H9 (cell line): Measurements from ENCODE around the gene OXTR. TPM values are rescaled to one million over a fixed set of nuclear protein-coding genes. Genes with fewer than 3 reads are reported as not detected.

Experiments
- DNase-seq: peaks from one replicate; pipeline ENCODE4 v3.0.0-alpha.2; 2017
- H2AFZ ChIP-seq: one replicate; pipeline ENCODE4 v1.6.1; 2013; ENCODE audit warnings: mild to moderate bottlenecking, low read length, control low read depth, moderate library complexity
- H2AK5ac ChIP-seq: 2 replicates; pipeline ENCODE4 v1.6.1; 2013; ENCODE audit warnings: low read length, control low read depth, mixed read lengths; ENCODE audit not compliant: insufficient read length
- H2BK120ac ChIP-seq: one replicate; pipeline ENCODE4 v1.6.1; 2013; ENCODE audit warnings: low read depth, mild to moderate bottlenecking, low read length, control low read depth, inconsistent platforms; ENCODE audit not compliant: poor library complexity, severe bottlenecking
- H2BK12ac ChIP-seq: 2 replicates; pipeline ENCODE4 v1.6.1; 2013; ENCODE audit warnings: low read length, control low read depth, mixed read lengths, low read depth; ENCODE audit not compliant: insufficient read length
- H2BK15ac ChIP-seq: 2 replicates; pipeline ENCODE4 v1.6.1; 2013; ENCODE audit warnings: low read depth, low read length, control low read depth
- H2BK20ac ChIP-seq: one replicate; pipeline ENCODE4 v1.6.1; 2013; ENCODE audit warnings: low read depth, mild to moderate bottlenecking, low read length, control low read depth, inconsistent platforms; ENCODE audit not compliant: poor library complexity, severe bottlenecking
- H2BK5ac ChIP-seq: 2 replicates; pipeline ENCODE4 v1.6.1; 2013; ENCODE audit warnings: low read length, control low read depth, mixed read lengths; ENCODE audit not compliant: insufficient read length
- H3K14ac ChIP-seq: 2 replicates; pipeline ENCODE4 v1.6.1; 2013; ENCODE audit warnings: low read length, control low read depth; ENCODE audit not compliant: insufficient read depth
- H3K18ac ChIP-seq: 2 replicates; pipeline ENCODE4 v1.6.1; 2013; ENCODE audit warnings: low read depth, mild to moderate bottlenecking, mixed read lengths, low read length, control low read depth; ENCODE audit not compliant: insufficient read length
- H3K23ac ChIP-seq: 2 replicates; pipeline ENCODE4 v1.6.1; 2013; ENCODE audit warnings: low read length, control low read depth, mixed read lengths, low read depth; ENCODE audit not compliant: insufficient read length
- H3K23me2 ChIP-seq: 2 replicates; pipeline ENCODE4 v1.6.1; 2013; ENCODE audit warnings: low read depth, mild to moderate bottlenecking, mixed read lengths, low read length, control low read depth; ENCODE audit not compliant: insufficient read length, poor library complexity, severe bottlenecking
- H3K27ac ChIP-seq: 2 replicates; pipeline ENCODE4 v1.5.1; 2013; ENCODE audit warnings: low read length, control low read depth, mixed read lengths, low read depth; ENCODE audit not compliant: insufficient read length
- H3K27me3 ChIP-seq: 2 replicates; pipeline ENCODE4 v1.6.1; 2013; ENCODE audit warnings: low read length, control low read depth, inconsistent platforms; ENCODE audit not compliant: insufficient read depth
- H3K4ac ChIP-seq: 2 replicates; pipeline ENCODE4 v1.6.1; 2013; ENCODE audit warnings: low read depth, mild to moderate bottlenecking, control low read depth, inconsistent platforms, low read length, moderate library complexity
- H3K4me1 ChIP-seq: 2 replicates; pipeline ENCODE4 v1.6.1; 2013; ENCODE audit warnings: low read length, control low read depth, inconsistent platforms; ENCODE audit not compliant: insufficient read depth
- H3K4me2 ChIP-seq: 2 replicates; pipeline ENCODE4 v1.6.1; 2013; ENCODE audit warnings: low read length, control low read depth, mixed read lengths; ENCODE audit not compliant: insufficient read length, insufficient read depth
- H3K56ac ChIP-seq: 2 replicates; pipeline ENCODE4 v1.6.1; 2013; ENCODE audit warnings: low read depth, mild to moderate bottlenecking, mixed read lengths, low read length, control low read depth; ENCODE audit not compliant: insufficient read length
- H3K79me1 ChIP-seq: 2 replicates; pipeline ENCODE4 v1.6.1; 2013; ENCODE audit warnings: low read depth, mild to moderate bottlenecking, moderate library complexity, low read length, control low read depth, inconsistent platforms; ENCODE audit not compliant: insufficient read depth, poor library complexity, severe bottlenecking
- H3K79me2 ChIP-seq: 2 replicates; pipeline ENCODE4 v1.6.1; 2013; ENCODE audit warnings: low read length, control low read depth, inconsistent platforms; ENCODE audit not compliant: insufficient read depth
- H3K9ac ChIP-seq: 2 replicates; pipeline ENCODE4 v1.6.1; 2013; ENCODE audit warnings: low read length, control low read depth, mixed read lengths; ENCODE audit not compliant: insufficient read length; ENCODE audit errors: extremely low read depth
- H3K9me3 ChIP-seq: one replicate; pipeline ENCODE4 v1.6.1; 2013; ENCODE audit warnings: low read depth, low read length, inconsistent platforms; ENCODE audit not compliant: control insufficient read depth
- H3T11ph ChIP-seq: one replicate; pipeline ENCODE4 v1.6.1; 2013; ENCODE audit warnings: mild to moderate bottlenecking, low read length, control low read depth, inconsistent platforms
- H4K20me1 ChIP-seq: one replicate; pipeline ENCODE4 v1.6.1; 2013; ENCODE audit not compliant: control insufficient read depth, insufficient read length, insufficient read depth
- H4K5ac ChIP-seq: 2 replicates; pipeline ENCODE4 v1.6.1; 2013; ENCODE audit warnings: low read depth, mild to moderate bottlenecking, mixed read lengths, low read length, control low read depth; ENCODE audit not compliant: insufficient read length
- H4K8ac ChIP-seq: replicated peaks from 2 replicates; pipeline ENCODE4 v1.6.1; 2013; ENCODE audit warnings: low read length, control low read depth, mixed read lengths, low read depth; ENCODE audit not compliant: insufficient read length
- H4K91ac ChIP-seq: 2 replicates; pipeline ENCODE4 v1.6.1; 2013; ENCODE audit warnings: low read depth, mild to moderate bottlenecking, moderate library complexity, mixed read lengths, low read length, control low read depth; ENCODE audit not compliant: insufficient read length
- H3K27ac Mint-ChIP-seq, 3 experiments: 2 replicates in 2 of 3; 3 replicates in 1 of 3; pipeline ENCODE4 v1.8.0; 2020 to 2021; ENCODE audit warnings: mixed read lengths in 3 of 3, mild to moderate bottlenecking in 1 of 3, moderate library complexity in 1 of 3
- H3K27me3 Mint-ChIP-seq: 2 replicates; pipeline ENCODE4 v1.8.0; 2021; ENCODE audit warnings: low read depth, mild to moderate bottlenecking, moderate library complexity, mixed read lengths
- H3K36me3 Mint-ChIP-seq, 3 experiments: 2 replicates in 2 of 3; 3 replicates in 1 of 3; pipeline ENCODE4 v1.8.0; 2020 to 2021; ENCODE audit warnings: low read depth in 3 of 3, mixed read lengths in 3 of 3; ENCODE audit not compliant: insufficient read depth in 1 of 3
- H3K4me1 Mint-ChIP-seq, 2 experiments: 2 replicates each; pipeline ENCODE4 v1.8.0; 2020; ENCODE audit warnings: mixed read lengths in 2 of 2
- H3K4me3 Mint-ChIP-seq, 2 experiments: 2 replicates in 1 of 2; 3 replicates in 1 of 2; pipeline ENCODE4 v1.8.0; 2020 to 2021; ENCODE audit warnings: mild to moderate bottlenecking in 2 of 2, mixed read lengths in 2 of 2, moderate library complexity in 1 of 2
- H3K9me3 Mint-ChIP-seq, 2 experiments: 2 replicates in 1 of 2; 3 replicates in 1 of 2; pipeline ENCODE4 v1.8.0; 2020; ENCODE audit warnings: mild to moderate bottlenecking in 2 of 2, mixed read lengths in 2 of 2, moderate library complexity in 1 of 2
- CTCF ChIP-seq: fragments of 200-600 bp; sonication (generic); conservative IDR thresholded peaks from 3 replicates; pipeline ENCODE4 v1.8.0; 2021; ENCODE audit warnings: antibody characterized with exemption, mild to moderate bottlenecking
- WGBS: extraction: QIAGEN DNeasy Blood & Tissue Kit; methylation state at CpG from one replicate; pipeline ENCODE4 v1.1.7; 2013; ENCODE audit warnings: missing lambda C conversion rate, low lambda C conversion rate, mixed read lengths; ENCODE audit not compliant: insufficient read length; ENCODE audit errors: extremely low coverage; 5-methylcytosine and 5-hydroxymethylcytosine counted together
- total RNA-seq: library from RNA; stranded (reverse); gene quantifications from 2 replicates; pipeline ENCODE4 v1.2.1, GENCODE V29; 2021

OXTR gene
- total RNA-seq, 1 experiment from 2014 or later: 1.7 TPM

- Histone ChIP-seq H3K27ac (no peak overlapping the region), H2BK5ac (no peak overlapping the region), H3K27me3 (no peaks in the 10 kb centered on the region), H3K4me1 (no peaks in the 10 kb centered on the region), H2BK120ac (no peak overlapping the region), H3K9ac (no peak overlapping the region), H3K23me2 (no peaks in the 10 kb centered on the region), H3K4me2 (no peak overlapping the region), H4K20me1 (no peaks in the 10 kb centered on the region), H4K5ac (no peak overlapping the region), H3T11ph (no peak overlapping the region), H3K23ac (no peak overlapping the region), H2BK20ac (no peak overlapping the region), H3K14ac (no peak overlapping the region), H2AFZ (no peak overlapping the region), H2BK12ac (no peak overlapping the region), H2AK5ac (no peak overlapping the region), H4K8ac (no peak overlapping the region), H3K9me3 (no peaks in the 10 kb centered on the region), H3K79me2 (no peaks in the 10 kb centered on the region), H3K56ac (no peak overlapping the region), H3K18ac (no peak overlapping the region), H3K4ac (no peak overlapping the region), H4K91ac (no peak overlapping the region), H2BK15ac (no peak overlapping the region), H3K79me1 (no peaks in the 10 kb centered on the region)
- H3K4me3 Mint-ChIP-seq: no peak overlapping the region
- no peaks in the 10 kb centered on the region for H3K9me3 Mint-ChIP-seq
- peaks cover 0 to 3% (median 0%) of the 10 kb centered on the region in 3 experiments; a peak in 2 of 7 replicates for H3K36me3 Mint-ChIP-seq
- peaks cover 20% of the 10 kb centered on the region for H3K27me3 Mint-ChIP-seq
- TF ChIP-seq CTCF: no peak
- H3K27ac Mint-ChIP-seq: no peak overlapping the region
- no peak for DNase-seq
- WGBS: no CpG with 5 or more reads among the region's 5 CpGs
- H3K4me1 Mint-ChIP-seq: peaks cover 4 to 8% of the 10 kb centered on the region in 2 experiments; a peak in 2 of 4 replicates
These were observed 8.5 kb upstream of the OXTR start for GRCh38 chr3:8777978-8778267.
